ENCODE data around the gene PRMT5.

GRCh38 chr14:22875748-22876319, 53.3 kb downstream of the PRMT5 start:
- no peak for TF ChIP-seq POLR2A (IDR thresholded peaks at IDR 0.05; ENCODE audit: low read length)
- no peak for TF ChIP-seq GATA1 (IDR thresholded peaks at IDR 0.05; ENCODE audit: low read depth, low read length)

Data from erythroblast (primary cell).